Lung (tissue), 12 donors: ENCODE data around the gene INPP4A. TPM values are rescaled to one million over a fixed set of nuclear protein-coding genes. Genes with fewer than 3 reads are reported as not detected.

ENCODE experiments used
- ATAC-seq: fragments of 200-7000 bp; cut with Tn5 transposase; one replicate; pipeline ENCODE4 v1.9.1; 2020; ENCODE audit warnings: moderate number of reproducible peaks; ENCODE audit not compliant: insufficient read depth, low FRiP score
- DNase-seq, 3 donors: peaks; one replicate each; pipeline ENCODE4 v3.0.0-alpha.2; 2013 to 2017
- H3K27ac ChIP-seq, 2 donors: one replicate each; pipeline ENCODE4 v1.5.1; 2013; ENCODE audit warnings: mild to moderate bottlenecking in 2 of 2, moderate library complexity in 2 of 2, control low read depth in 1 of 2, inconsistent platforms in 1 of 2, low read depth in 1 of 2, low read length in 1 of 2
- H3K27me3 ChIP-seq, 3 donors: one replicate each; pipeline ENCODE4 v1.5.1; 2013; ENCODE audit warnings: low read length in 2 of 3; ENCODE audit not compliant: control insufficient read depth in 3 of 3, insufficient read depth in 3 of 3
- H3K36me3 ChIP-seq, 4 donors: one replicate each; pipeline ENCODE4 v1.5.1; 2013; ENCODE audit warnings: low read length in 4 of 4, mild to moderate bottlenecking in 1 of 4, moderate library complexity in 1 of 4; ENCODE audit not compliant: control insufficient read depth in 4 of 4, insufficient read depth in 4 of 4
- H3K4me1 ChIP-seq, 5 donors: one replicate each; pipeline ENCODE4 v1.5.1; 2013; ENCODE audit warnings: low read length in 5 of 5, mild to moderate bottlenecking in 2 of 5, moderate library complexity in 1 of 5; ENCODE audit not compliant: control insufficient read depth in 5 of 5, insufficient read depth in 5 of 5
- H3K4me3 ChIP-seq: one replicate; pipeline ENCODE4 v1.5.1; 2013; ENCODE audit warnings: mild to moderate bottlenecking, control low read depth, moderate library complexity
- H3K9ac ChIP-seq, 2 donors: one replicate each; pipeline ENCODE4 v1.5.1; 2013; ENCODE audit warnings: low read length in 2 of 2, control low read depth in 1 of 2; ENCODE audit not compliant: insufficient read depth in 1 of 2
- H3K9me3 ChIP-seq, 4 donors: one replicate each; pipeline ENCODE4 v1.5.1; 2013; ENCODE audit warnings: low read length in 3 of 4, mild to moderate bottlenecking in 1 of 4, moderate library complexity in 1 of 4; ENCODE audit not compliant: control insufficient read depth in 4 of 4, insufficient read depth in 3 of 4
- CTCF ChIP-seq: IDR thresholded peaks from 2 replicates; pipeline ENCODE4 v1.5.1; 2012; ENCODE audit warnings: mild to moderate bottlenecking; ENCODE audit errors: control extremely low read depth, extremely low read depth
- WGBS, 2 donors: extraction: QIAGEN DNeasy Blood & Tissue Kit; methylation state at CpG; one replicate each; pipeline ENCODE4 v1.1.7; 2013; 5-methylcytosine and 5-hydroxymethylcytosine counted together
- polyA plus RNA-seq, 2 donors: library from polyadenylated mRNA; stranded (reverse); fragments of 200-250 nt; gene quantifications; one replicate each; pipeline ENCODE4 v1.2.1, GENCODE V29; 2013
- total RNA-seq, 2 donors: library from RNA; depleted of rRNA in 1 of 2; stranded (reverse); fragments of >200 nt in 1 of 2; gene quantifications; one replicate each; pipeline ENCODE4 v1.2.1, GENCODE V29; 2014 to 2021
- donor health status: control.
- donor health status: control.
- donor health status: Bipolar disorder and iron deficiency.
- donor health status: healthy.
- donor health status: DM: yes; HTN: yes; CAD: no.

The INPP4A gene
- total and polyA plus RNA-seq, 4 donors: 8.0 to 43.3 (median 19.8) TPM

- peaks cover 0 to 21% (median 5%) of the 10 kb centered on the region in 5 donors for H3K4me1 ChIP-seq
- no peaks in the 10 kb centered on the region for H3K36me3 ChIP-seq
- no peak for DNase-seq
- H3K4me3 ChIP-seq: no peak overlapping the region
- WGBS, 2 donors: 75 to 84% methylated on average over 7 of the region's 7 CpGs
- no peak for TF ChIP-seq CTCF
- no peaks in the 10 kb centered on the region for H3K9me3 ChIP-seq
- no peak overlapping the region for H3K9ac ChIP-seq
- H3K27ac ChIP-seq: no peak overlapping the region
- H3K27me3 ChIP-seq: no peaks in the 10 kb centered on the region
- no peak for ATAC-seq
These were observed 2.8 kb upstream of the INPP4A start for GRCh38 chr2:98441706-98442450.

- H3K36me3 ChIP-seq: no peaks in the 10 kb centered on the region
- TF ChIP-seq CTCF: no peak
- DNase-seq: no peak
- no peaks in the 10 kb centered on the region for H3K27me3 ChIP-seq
- H3K27ac ChIP-seq: no peak overlapping the region
- ATAC-seq: no peak
- 82 to 90% methylated on average over 4 of the region's 4 CpGs for WGBS, 2 donors
- H3K4me3 ChIP-seq: no peak overlapping the region
- H3K9me3 ChIP-seq: no peaks in the 10 kb centered on the region
- no peak overlapping the region for H3K9ac ChIP-seq
- peaks cover 0 to 22% (median 5%) of the 10 kb centered on the region in 5 donors for H3K4me1 ChIP-seq
These were observed 2.2 kb upstream of the INPP4A start for GRCh38 chr2:98442488-98442887.

GRCh38 chr2:98445177-98445682 lies 572 bp downstream of the INPP4A start:
- WGBS, 2 donors: 0 to 1% methylated on average over 27 to 34 of the region's 34 CpGs
- DNase-seq (peak in 2 of 3 donors; percentile 24 to 25), ATAC-seq (peak; percentile 24)

More at GRCh38 chr2:98445177-98445682, 572 bp downstream of the INPP4A start:
- Histone ChIP-seq H3K27me3 (no peaks in the 10 kb centered on the region), H3K36me3 (no peaks in the 10 kb centered on the region), H3K27ac (peak overlapping the region; percentile 82 to 91), H3K4me3 (peak overlapping the region; percentile 92), H3K9ac (peak overlapping the region; percentile 65 to 86), H3K4me1 (peaks cover 0 to 22% (median 8%) of the 10 kb centered on the region in 5 donors), H3K9me3 (no peaks in the 10 kb centered on the region)
- no peak for TF ChIP-seq CTCF
